ENCODE results near the gene SLC8A1.

GRCh38 chr2:40367032-40367431 is 84.9 kb downstream of the SLC8A1 start:
- TF ChIP-seq PRPF4 (IDR thresholded peaks at IDR 0.05; ENCODE audit: low read depth, low read length, poor library complexity, severe bottlenecking) (no peak), ZNF580 (CRISPR knock-in tag; IDR thresholded peaks at IDR 0.05; ENCODE audit: borderline replicate concordance, low read depth) (no peak), JUN (CRISPR knock-in tag; IDR thresholded peaks at IDR 0.05) (no peak)
